B cell (primary cell): ENCODE results near the gene SSBP3.

Experiments
- EZH2 ChIP-seq: IDR thresholded peaks from 2 replicates; pipeline ENCODE4 v1.6.1; 2012; ENCODE audit warnings: borderline replicate concordance, low read depth, mild to moderate bottlenecking, moderate library complexity, low read length; ENCODE audit not compliant: insufficient read depth, poor library complexity, severe bottlenecking
- TF ChIP-seq, protein P1 (sequence below): fragments of 200-600 bp; IDR thresholded peaks from one replicate; pipeline ENCODE4 v1.8.0; 2022; ENCODE audit warnings: antibody characterized with exemption, mild to moderate bottlenecking

- TF ChIP-seq, protein P1, sequence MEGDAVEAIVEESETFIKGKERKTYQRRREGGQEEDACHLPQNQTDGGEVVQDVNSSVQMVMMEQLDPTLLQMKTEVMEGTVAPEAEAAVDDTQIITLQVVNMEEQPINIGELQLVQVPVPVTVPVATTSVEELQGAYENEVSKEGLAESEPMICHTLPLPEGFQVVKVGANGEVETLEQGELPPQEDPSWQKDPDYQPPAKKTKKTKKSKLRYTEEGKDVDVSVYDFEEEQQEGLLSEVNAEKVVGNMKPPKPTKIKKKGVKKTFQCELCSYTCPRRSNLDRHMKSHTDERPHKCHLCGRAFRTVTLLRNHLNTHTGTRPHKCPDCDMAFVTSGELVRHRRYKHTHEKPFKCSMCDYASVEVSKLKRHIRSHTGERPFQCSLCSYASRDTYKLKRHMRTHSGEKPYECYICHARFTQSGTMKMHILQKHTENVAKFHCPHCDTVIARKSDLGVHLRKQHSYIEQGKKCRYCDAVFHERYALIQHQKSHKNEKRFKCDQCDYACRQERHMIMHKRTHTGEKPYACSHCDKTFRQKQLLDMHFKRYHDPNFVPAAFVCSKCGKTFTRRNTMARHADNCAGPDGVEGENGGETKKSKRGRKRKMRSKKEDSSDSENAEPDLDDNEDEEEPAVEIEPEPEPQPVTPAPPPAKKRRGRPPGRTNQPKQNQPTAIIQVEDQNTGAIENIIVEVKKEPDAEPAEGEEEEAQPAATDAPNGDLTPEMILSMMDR: no peak
- no peak for TF ChIP-seq EZH2
Observed at GRCh38 chr1:54348700-54349021, 57.5 kb downstream of the SSBP3 start.
